ENCODE data around the gene LGALS8.

Gene LGALS8

DNA sequence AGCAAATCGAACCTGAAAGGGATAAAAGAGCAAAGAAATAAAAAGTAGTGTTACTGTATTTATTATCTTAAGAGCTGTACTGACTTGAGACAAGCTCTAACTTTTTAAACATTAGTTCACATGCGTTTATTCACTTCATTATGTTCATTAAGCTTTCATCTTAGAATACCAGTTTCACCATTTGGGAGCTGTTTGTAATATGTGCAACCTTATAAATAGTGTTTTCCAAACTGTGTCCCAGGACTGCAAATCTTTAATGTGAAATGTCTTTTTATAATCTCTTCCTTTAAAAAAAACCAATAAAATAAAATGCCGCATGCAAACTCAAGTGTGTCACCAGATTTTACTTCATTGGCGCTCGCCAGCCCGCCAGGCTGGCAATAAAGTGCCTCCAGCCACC, 28.3 kb downstream of the LGALS8 start:
- Histone ChIP-seq H2BK5ac (ENCODE audit: low read length) (no peak overlapping the region), H2BK120ac (ENCODE audit: low read depth, low read length) (no peak overlapping the region), H3K79me1 (ENCODE audit: low read depth, low read length) (no peaks in the 10 kb centered on the region), H3K14ac (ENCODE audit: low read length) (no peak overlapping the region), H3K23ac (ENCODE audit: low read depth, low read length, poor library complexity) (no peak overlapping the region), H3K9ac (ENCODE audit: low read depth, low read length, poor library complexity) (no peak overlapping the region), H4K8ac (ENCODE audit: low read depth, low read length) (no peak overlapping the region), H3K4me2 (ENCODE audit: insufficient read depth, low read length, poor library complexity, severe bottlenecking) (no peak overlapping the region), H3K36me3 (replicated peaks in 1 of 2; ENCODE audit: control insufficient read depth in 2 of 2, insufficient read depth in 2 of 2, low read length in 2 of 2) (peaks cover 37 to 98% of the 10 kb centered on the region in 2 donors), H3K4ac (ENCODE audit: low read length) (no peak overlapping the region), H2AK5ac (ENCODE audit: low read depth, low read length) (no peak overlapping the region), H2BK15ac (ENCODE audit: low read length) (no peak overlapping the region), H3K27ac (replicated peaks; ENCODE audit: low read length) (no peak overlapping the region), H4K91ac (ENCODE audit: low read depth, low read length, poor library complexity) (no peak overlapping the region), H3K4me3 (ENCODE audit: low read length in 2 of 2) (no peak overlapping the region), H3K4me1 (ENCODE audit: control insufficient read depth in 2 of 2, insufficient read depth in 1 of 2, low read depth in 1 of 2, low read length in 2 of 2) (no peaks in the 10 kb centered on the region), H2BK12ac (ENCODE audit: low read length) (no peak overlapping the region), H3K9me3 (replicated peaks in 1 of 2; ENCODE audit: control insufficient read depth in 2 of 2, insufficient read depth in 1 of 2, low read depth in 1 of 2, low read length in 2 of 2) (no peaks in the 10 kb centered on the region), H2AFZ (ENCODE audit: low read length) (no peak overlapping the region), H3K18ac (ENCODE audit: low read length) (no peak overlapping the region), H3K27me3 (ENCODE audit: control insufficient read depth in 3 of 3, insufficient read depth in 3 of 3, low read depth in 1 of 3, low read length in 3 of 3) (no peaks in the 10 kb centered on the region)
- no CpG with 5 or more reads among the region's 6 CpGs for WGBS, 2 donors (ENCODE audit: extremely low coverage in 2 of 2, insufficient read length in 2 of 2, insufficient replicate concordance in 1 of 2)
- DNase-seq (ENCODE audit: low spot score): no peak

DNA sequence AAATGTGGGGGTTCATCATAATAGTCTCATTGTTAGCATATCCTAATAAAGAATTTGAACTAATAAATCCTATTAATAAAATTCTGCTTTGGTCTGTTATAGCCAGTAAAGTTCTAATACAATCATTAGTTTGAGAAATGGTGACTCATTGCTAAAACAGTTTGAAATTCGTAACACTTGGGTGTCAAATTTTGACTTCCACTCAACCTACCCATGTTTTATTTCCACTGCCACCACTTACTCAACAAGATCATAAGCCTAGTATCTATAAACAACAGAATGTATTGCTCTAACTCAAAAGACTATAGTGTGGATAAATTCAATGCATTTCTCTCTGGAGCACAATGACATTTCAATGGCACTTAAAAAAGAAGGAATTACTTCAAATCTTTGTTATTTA, 29.1 kb downstream of the LGALS8 start:
- no CpG with 5 or more reads among the region's 1 CpG for WGBS, 2 donors (ENCODE audit: extremely low coverage in 2 of 2, insufficient read length in 2 of 2, insufficient replicate concordance in 1 of 2)
- no peak overlapping the region for H2AK5ac ChIP-seq (ENCODE audit: low read depth, low read length)
- no peaks in the 10 kb centered on the region for H3K9me3 ChIP-seq (replicated peaks in 1 of 2; ENCODE audit: control insufficient read depth in 2 of 2, insufficient read depth in 1 of 2, low read depth in 1 of 2, low read length in 2 of 2)
- no peak overlapping the region for H3K4me3 ChIP-seq (ENCODE audit: low read length in 2 of 2)
- no peak overlapping the region for H2BK12ac ChIP-seq (ENCODE audit: low read length)
- H3K18ac ChIP-seq (ENCODE audit: low read length): no peak overlapping the region
- no peaks in the 10 kb centered on the region for H3K4me1 ChIP-seq (ENCODE audit: control insufficient read depth in 2 of 2, insufficient read depth in 1 of 2, low read depth in 1 of 2, low read length in 2 of 2)
- peaks cover 36 to 98% of the 10 kb centered on the region in 2 donors for H3K36me3 ChIP-seq (replicated peaks in 1 of 2; ENCODE audit: control insufficient read depth in 2 of 2, insufficient read depth in 2 of 2, low read length in 2 of 2)
- H3K79me1 ChIP-seq (ENCODE audit: low read depth, low read length): no peaks in the 10 kb centered on the region
- no peak overlapping the region for H2BK15ac ChIP-seq (ENCODE audit: low read length)
- H3K4me2 ChIP-seq (ENCODE audit: insufficient read depth, low read length, poor library complexity, severe bottlenecking): no peak overlapping the region
- no peak overlapping the region for H3K27ac ChIP-seq (replicated peaks; ENCODE audit: low read length)
- no peak overlapping the region for H2BK120ac ChIP-seq (ENCODE audit: low read depth, low read length)
- H4K91ac ChIP-seq (ENCODE audit: low read depth, low read length, poor library complexity): no peak overlapping the region
- H4K8ac ChIP-seq (ENCODE audit: low read depth, low read length): no peak overlapping the region
- H2AFZ ChIP-seq (ENCODE audit: low read length): no peak overlapping the region
- no peak overlapping the region for H3K9ac ChIP-seq (ENCODE audit: low read depth, low read length, poor library complexity)
- H3K23ac ChIP-seq (ENCODE audit: low read depth, low read length, poor library complexity): no peak overlapping the region
- DNase-seq (ENCODE audit: low spot score): no peak
- H3K4ac ChIP-seq (ENCODE audit: low read length): no peak overlapping the region
- H3K14ac ChIP-seq (ENCODE audit: low read length): no peak overlapping the region
- H3K27me3 ChIP-seq (ENCODE audit: control insufficient read depth in 3 of 3, insufficient read depth in 3 of 3, low read depth in 1 of 3, low read length in 3 of 3): no peaks in the 10 kb centered on the region
- H2BK5ac ChIP-seq (ENCODE audit: low read length): no peak overlapping the region

DNA sequence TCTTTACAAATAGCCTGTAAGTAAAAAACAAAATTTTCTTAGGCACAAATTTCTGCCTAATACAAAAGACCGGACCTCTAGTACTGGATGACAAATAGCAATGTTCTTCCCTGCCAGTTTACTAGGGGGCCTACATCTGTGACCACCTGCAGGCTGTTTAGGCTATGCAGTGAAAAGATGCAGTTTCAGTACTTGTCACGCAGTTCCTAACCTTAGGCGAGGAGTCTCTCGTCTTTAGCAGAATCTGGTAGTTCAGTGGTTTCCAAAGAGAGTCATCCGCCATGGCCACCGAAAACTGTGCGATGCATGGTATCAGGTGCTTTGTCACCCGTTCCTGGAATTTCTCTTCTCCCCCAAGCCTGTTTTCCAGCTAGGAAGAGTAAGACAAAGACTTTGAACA, 29.6 kb downstream of the LGALS8 start:
- Histone ChIP-seq H3K27ac (replicated peaks; ENCODE audit: low read length) (no peak overlapping the region), H3K9me3 (replicated peaks in 1 of 2; ENCODE audit: control insufficient read depth in 2 of 2, insufficient read depth in 1 of 2, low read depth in 1 of 2, low read length in 2 of 2) (no peaks in the 10 kb centered on the region), H2BK12ac (ENCODE audit: low read length) (no peak overlapping the region), H3K27me3 (ENCODE audit: control insufficient read depth in 3 of 3, insufficient read depth in 3 of 3, low read depth in 1 of 3, low read length in 3 of 3) (no peaks in the 10 kb centered on the region), H2AFZ (ENCODE audit: low read length) (no peak overlapping the region), H3K9ac (ENCODE audit: low read depth, low read length, poor library complexity) (no peak overlapping the region), H3K4me2 (ENCODE audit: insufficient read depth, low read length, poor library complexity, severe bottlenecking) (no peak overlapping the region), H4K91ac (ENCODE audit: low read depth, low read length, poor library complexity) (no peak overlapping the region), H4K8ac (ENCODE audit: low read depth, low read length) (no peak overlapping the region), H2BK15ac (ENCODE audit: low read length) (no peak overlapping the region), H2BK5ac (ENCODE audit: low read length) (no peak overlapping the region), H3K4me1 (ENCODE audit: control insufficient read depth in 2 of 2, insufficient read depth in 1 of 2, low read depth in 1 of 2, low read length in 2 of 2) (no peaks in the 10 kb centered on the region), H2AK5ac (ENCODE audit: low read depth, low read length) (no peak overlapping the region), H3K4me3 (ENCODE audit: low read length in 2 of 2) (no peak overlapping the region), H2BK120ac (ENCODE audit: low read depth, low read length) (no peak overlapping the region), H3K4ac (ENCODE audit: low read length) (no peak overlapping the region), H3K14ac (ENCODE audit: low read length) (no peak overlapping the region), H3K18ac (ENCODE audit: low read length) (no peak overlapping the region), H3K79me1 (ENCODE audit: low read depth, low read length) (no peaks in the 10 kb centered on the region), H3K36me3 (replicated peaks in 1 of 2; ENCODE audit: control insufficient read depth in 2 of 2, insufficient read depth in 2 of 2, low read length in 2 of 2) (peaks cover 36 to 98% of the 10 kb centered on the region in 2 donors), H3K23ac (ENCODE audit: low read depth, low read length, poor library complexity) (no peak overlapping the region)
- WGBS, 2 donors (ENCODE audit: extremely low coverage in 2 of 2, insufficient read length in 2 of 2, insufficient replicate concordance in 1 of 2): no CpG with 5 or more reads among the region's 8 CpGs
- no peak for DNase-seq (ENCODE audit: low spot score)

DNA sequence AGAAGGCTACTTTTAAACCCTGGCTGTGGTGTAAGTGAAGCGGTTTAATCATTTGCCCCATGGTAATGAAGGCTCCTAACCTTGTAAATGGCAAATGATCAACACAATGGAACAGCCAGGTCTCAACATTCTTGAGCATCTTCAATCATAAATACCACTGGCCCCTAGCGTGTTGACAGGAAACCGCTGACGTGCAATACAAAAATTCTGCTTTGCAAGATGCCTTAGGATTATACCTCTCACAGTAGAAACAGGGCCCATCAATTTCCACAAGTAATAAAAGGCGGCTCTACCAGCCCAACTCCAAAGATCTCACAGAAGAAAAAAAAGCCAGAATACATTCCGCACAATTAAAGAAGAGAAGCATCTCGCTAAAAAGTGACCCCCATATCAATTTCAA, 32.8 kb downstream of the LGALS8 start:
- Histone ChIP-seq H3K27me3 (ENCODE audit: control insufficient read depth in 3 of 3, insufficient read depth in 3 of 3, low read depth in 1 of 3, low read length in 3 of 3) (no peaks in the 10 kb centered on the region), H3K18ac (ENCODE audit: low read length) (no peak overlapping the region), H3K27ac (replicated peaks; ENCODE audit: low read length) (no peak overlapping the region), H3K4ac (ENCODE audit: low read length) (no peak overlapping the region), H3K9ac (ENCODE audit: low read depth, low read length, poor library complexity) (no peak overlapping the region), H2BK15ac (ENCODE audit: low read length) (no peak overlapping the region), H3K23ac (ENCODE audit: low read depth, low read length, poor library complexity) (no peak overlapping the region), H2BK120ac (ENCODE audit: low read depth, low read length) (no peak overlapping the region), H2AFZ (ENCODE audit: low read length) (no peak overlapping the region), H4K91ac (ENCODE audit: low read depth, low read length, poor library complexity) (no peak overlapping the region), H3K4me2 (ENCODE audit: insufficient read depth, low read length, poor library complexity, severe bottlenecking) (no peak overlapping the region), H2BK12ac (ENCODE audit: low read length) (no peak overlapping the region), H3K14ac (ENCODE audit: low read length) (no peak overlapping the region), H3K4me1 (ENCODE audit: control insufficient read depth in 2 of 2, insufficient read depth in 1 of 2, low read depth in 1 of 2, low read length in 2 of 2) (no peaks in the 10 kb centered on the region), H2AK5ac (ENCODE audit: low read depth, low read length) (no peak overlapping the region), H2BK5ac (ENCODE audit: low read length) (no peak overlapping the region), H3K9me3 (replicated peaks in 1 of 2; ENCODE audit: control insufficient read depth in 2 of 2, insufficient read depth in 1 of 2, low read depth in 1 of 2, low read length in 2 of 2) (no peaks in the 10 kb centered on the region), H4K8ac (ENCODE audit: low read depth, low read length) (no peak overlapping the region), H3K4me3 (ENCODE audit: low read length in 2 of 2) (no peak overlapping the region), H3K36me3 (replicated peaks in 1 of 2; ENCODE audit: control insufficient read depth in 2 of 2, insufficient read depth in 2 of 2, low read length in 2 of 2) (peaks cover 34 to 98% of the 10 kb centered on the region in 2 donors), H3K79me1 (ENCODE audit: low read depth, low read length) (no peaks in the 10 kb centered on the region)
- WGBS, 2 donors (ENCODE audit: extremely low coverage in 2 of 2, insufficient read length in 2 of 2, insufficient replicate concordance in 1 of 2): no CpG with 5 or more reads among the region's 7 CpGs
- DNase-seq (ENCODE audit: low spot score): no peak
